DND-41 (cell line): ENCODE data around the gene DYNLT1.
"Not testable (repeated sequence)": the region's sequence is repeated elsewhere in the genome, so short reads cannot be mapped to it uniquely, and the experiment has no call there.

Experiments
- ATAC-seq: fragments of 200-7000 bp; cut with Tn5 transposase; 3 replicates; pipeline ENCODE4 v1.9.1; 2021; ENCODE audit warnings: low read depth; ENCODE audit not compliant: insufficient read depth
- DNase-seq: peaks from one replicate; pipeline ENCODE4 v3.0.0-alpha.2; 2020
- H2AFZ ChIP-seq: 2 replicates; pipeline ENCODE4 v1.6.0; 2012; ENCODE audit warnings: low read depth, low read length
- H3K27ac ChIP-seq: 2 replicates; pipeline ENCODE4 v1.5.1; 2012; ENCODE audit warnings: low read length, inconsistent platforms
- H3K27me3 ChIP-seq: fragments of 200-600 bp; sonication (generic); 2 replicates; pipeline ENCODE4 v1.6.0; 2012; ENCODE audit warnings: low read length, mild to moderate bottlenecking, inconsistent platforms; ENCODE audit not compliant: insufficient read depth, poor library complexity
- H3K36me3 ChIP-seq: 2 replicates; pipeline ENCODE4 v1.5.1; 2012; ENCODE audit warnings: low read length, inconsistent platforms; ENCODE audit not compliant: insufficient read depth
- H3K4me1 ChIP-seq: 2 replicates; pipeline ENCODE4 v1.5.1; 2012; ENCODE audit warnings: mild to moderate bottlenecking, low read length; ENCODE audit not compliant: insufficient read depth
- H3K4me2 ChIP-seq: 2 replicates; pipeline ENCODE4 v1.6.0; 2012; ENCODE audit warnings: mild to moderate bottlenecking, moderate library complexity, low read length, inconsistent platforms; ENCODE audit not compliant: insufficient read depth
- H3K4me3 ChIP-seq, 2 experiments: fragments of 200-600 bp in 1 of 2; shearing (Covaris generic) in 1 of 2; 2 replicates each; pipeline ENCODE4 v1.5.1; 2012 to 2016; ENCODE audit warnings: inconsistent platforms in 2 of 2, low read length in 2 of 2, mild to moderate bottlenecking in 2 of 2, low read depth in 1 of 2, moderate library complexity in 1 of 2
- H3K79me2 ChIP-seq: 2 replicates; pipeline ENCODE4 v1.6.0; 2012; ENCODE audit warnings: low read length, inconsistent platforms; ENCODE audit not compliant: insufficient read depth
- H3K9ac ChIP-seq: 2 replicates; pipeline ENCODE4 v1.6.0; 2012; ENCODE audit warnings: low read depth, mild to moderate bottlenecking, inconsistent platforms, low read length, moderate library complexity
- H3K9me3 ChIP-seq: 2 replicates; pipeline ENCODE4 v1.5.1; 2012; ENCODE audit warnings: low read length, moderate library complexity, mild to moderate bottlenecking, inconsistent platforms; ENCODE audit not compliant: insufficient read depth, severe bottlenecking
- H4K20me1 ChIP-seq: 2 replicates; pipeline ENCODE4 v1.6.0; 2012; ENCODE audit warnings: low read length; ENCODE audit not compliant: insufficient read depth
- CTCF ChIP-seq: IDR thresholded peaks from 2 replicates; pipeline ENCODE4 v1.5.1; 2012; ENCODE audit warnings: borderline replicate concordance, low read length, moderate library complexity, mild to moderate bottlenecking; ENCODE audit not compliant: poor library complexity, severe bottlenecking; ENCODE audit errors: extremely low read depth
- EZH2 ChIP-seq: IDR thresholded peaks from 3 replicates; pipeline ENCODE4 v1.6.1; 2012; ENCODE audit warnings: borderline replicate concordance, low read depth, mild to moderate bottlenecking, moderate library complexity, low read length, inconsistent platforms; ENCODE audit not compliant: severe bottlenecking

DYNLT1 gene

GRCh38 chr6:158680481-158680880, 35.9 kb upstream of the DYNLT1 start:
- Histone ChIP-seq H3K4me1 (no peaks in the 10 kb centered on the region), H3K27me3 (no peaks in the 10 kb centered on the region), H3K9me3 (no peaks in the 10 kb centered on the region), H3K4me2 (no peak overlapping the region), H3K9ac (no peak overlapping the region), H4K20me1 (no peaks in the 10 kb centered on the region), H3K27ac (no peak overlapping the region), H3K36me3 (no peaks in the 10 kb centered on the region), H3K4me3 (no peak overlapping the region), H3K79me2 (no peaks in the 10 kb centered on the region), H2AFZ (no peak overlapping the region)
- no peak for TF ChIP-seq EZH2
- TF ChIP-seq CTCF = no peak
- DNase-seq (no peak), ATAC-seq (no peak)

- ATAC-seq = no peak
- H4K20me1 ChIP-seq = no peaks in the 10 kb centered on the region
These were observed 35.5 kb upstream of the DYNLT1 start for GRCh38 chr6:158680015-158680414.

GRCh38 chr6:158677906-158678578, 33.5 kb upstream of the DYNLT1 start:
- DNase-seq (no peak), ATAC-seq (no peak)
- Histone ChIP-seq H3K9me3 (no peaks in the 10 kb centered on the region), H3K4me2 (no peak overlapping the region), H3K4me1 (no peaks in the 10 kb centered on the region), H3K27me3 (no peaks in the 10 kb centered on the region), H3K4me3 (no peak overlapping the region), H4K20me1 (no peaks in the 10 kb centered on the region), H3K9ac (no peak overlapping the region), H3K36me3 (no peaks in the 10 kb centered on the region), H3K79me2 (no peaks in the 10 kb centered on the region), H3K27ac (no peak overlapping the region), H2AFZ (no peak overlapping the region)
- no peak for TF ChIP-seq EZH2
- TF ChIP-seq CTCF = no peak

More at GRCh38 chr6:158680015-158680414, 35.5 kb upstream of the DYNLT1 start:
- no peaks in the 10 kb centered on the region for H3K27me3 ChIP-seq
- H2AFZ ChIP-seq = no peak overlapping the region
- no peak for DNase-seq
- no peaks in the 10 kb centered on the region for H3K79me2 ChIP-seq
- no peak overlapping the region for H3K4me3 ChIP-seq
- H3K9ac ChIP-seq = no peak overlapping the region
- no peaks in the 10 kb centered on the region for H3K4me1 ChIP-seq
- H3K36me3 ChIP-seq = no peaks in the 10 kb centered on the region
- no peak overlapping the region for H3K4me2 ChIP-seq
- H3K27ac ChIP-seq = no peak overlapping the region
- no peaks in the 10 kb centered on the region for H3K9me3 ChIP-seq
- no peak for TF ChIP-seq CTCF
- TF ChIP-seq EZH2 = no peak

GRCh38 chr6:158677094-158677493, 32.6 kb upstream of the DYNLT1 start:
- not testable (repeated sequence) for ATAC-seq, H3K79me2 ChIP-seq, H3K9ac ChIP-seq

More at GRCh38 chr6:158677094-158677493, 32.6 kb upstream of the DYNLT1 start:
- H3K27me3 ChIP-seq, H3K4me2 ChIP-seq, H3K27ac ChIP-seq, DNase-seq, H4K20me1 ChIP-seq, H2AFZ ChIP-seq, H3K9me3 ChIP-seq, H3K4me3 ChIP-seq, H3K4me1 ChIP-seq, H3K36me3 ChIP-seq: not testable (repeated sequence)
